Urinary bladder (tissue), 4 donors: Measurements from ENCODE around the gene KCNH4. TPM values are rescaled to one million over a fixed set of nuclear protein-coding genes. Genes with fewer than 3 reads are reported as not detected.

Experiments used
- DNase-seq: peaks from one replicate; pipeline ENCODE4 v3.0.0-alpha.2; 2015; ENCODE audit errors: extremely low spot score
- H3K27ac ChIP-seq: one replicate; pipeline ENCODE4 v1.5.1; 2013; ENCODE audit warnings: low read depth, mild to moderate bottlenecking, moderate library complexity
- H3K36me3 ChIP-seq: one replicate; pipeline ENCODE4 v1.6.1; 2013; ENCODE audit warnings: mild to moderate bottlenecking, moderate library complexity; ENCODE audit not compliant: insufficient read depth
- H3K4me1 ChIP-seq: one replicate; pipeline ENCODE4 v1.6.1; 2013; ENCODE audit warnings: mild to moderate bottlenecking, moderate library complexity; ENCODE audit not compliant: insufficient read depth
- H3K4me3 ChIP-seq: one replicate; pipeline ENCODE4 v1.5.1; 2013; ENCODE audit warnings: low read depth, low read length
- WGBS: extraction: QIAGEN DNeasy Blood & Tissue Kit; methylation state at CpG from one replicate; pipeline ENCODE4 v1.1.7; 2013; 5-methylcytosine and 5-hydroxymethylcytosine counted together
- polyA plus RNA-seq: library from polyadenylated mRNA; stranded (reverse); fragments of 200-250 nt; gene quantifications from one replicate; pipeline ENCODE4 v1.2.3, GENCODE V29; 2013
- total RNA-seq: library from RNA; depleted of rRNA; stranded (reverse); fragments of >200 nt; gene quantifications from one replicate; pipeline ENCODE4 v1.2.3, GENCODE V29; 2014
- donor health status: healthy with polysubstance abuse.
- donor health status: healthy.

KCNH4 gene
- total and polyA plus RNA-seq, 2 donors = 0.49 to 0.79 TPM

- Histone ChIP-seq H3K36me3 (no peaks in the 10 kb centered on the region), H3K27ac (no peak overlapping the region), H3K4me1 (no peaks in the 10 kb centered on the region), H3K4me3 (no peak overlapping the region)
- WGBS = 82% methylated on average over 2 of the region's 2 CpGs
- DNase-seq = no peak
Measured at GRCh38 chr17:42118545-42118944, 62.4 kb downstream of the KCNH4 start.

- WGBS = 91% methylated on average over 4 of the region's 4 CpGs
- Histone ChIP-seq H3K4me1 (no peaks in the 10 kb centered on the region), H3K36me3 (no peaks in the 10 kb centered on the region), H3K4me3 (no peak overlapping the region), H3K27ac (no peak overlapping the region)
- no peak for DNase-seq
Measured at GRCh38 chr17:42118126-42118510, 62.8 kb downstream of the KCNH4 start.

GRCh38 chr17:42117397-42118125 is 63.4 kb downstream of the KCNH4 start:
- Histone ChIP-seq H3K4me3 (no peak overlapping the region), H3K27ac (no peak overlapping the region), H3K4me1 (no peaks in the 10 kb centered on the region), H3K36me3 (no peaks in the 10 kb centered on the region)
- no peak for DNase-seq
- 84% methylated on average over 30 of the region's 30 CpGs for WGBS

GRCh38 chr17:42116705-42117396 is 64.1 kb downstream of the KCNH4 start:
- peak; percentile 49 for DNase-seq
- no peak overlapping the region for H3K27ac ChIP-seq
- no peak overlapping the region for H3K4me3 ChIP-seq
- no peaks in the 10 kb centered on the region for H3K36me3 ChIP-seq
- H3K4me1 ChIP-seq = no peaks in the 10 kb centered on the region
- WGBS = 33% methylated on average over 18 of the region's 18 CpGs

GRCh38 chr17:42114118-42114517 is 66.8 kb downstream of the KCNH4 start:
- 92% methylated on average over 9 of the region's 9 CpGs for WGBS
- Histone ChIP-seq H3K4me1 (no peaks in the 10 kb centered on the region), H3K36me3 (no peaks in the 10 kb centered on the region), H3K4me3 (no peak overlapping the region), H3K27ac (no peak overlapping the region)
- no peak for DNase-seq

- Histone ChIP-seq H3K27ac (peak overlapping the region; percentile 69), H3K36me3 (no peaks in the 10 kb centered on the region), H3K4me3 (no peak overlapping the region), H3K4me1 (no peaks in the 10 kb centered on the region)
- 88% methylated on average over 28 of the region's 28 CpGs for WGBS
- no peak for DNase-seq
Measured at GRCh38 chr17:42113293-42114069, 67.5 kb downstream of the KCNH4 start.

- H3K36me3 ChIP-seq = no peaks in the 10 kb centered on the region
- no peaks in the 10 kb centered on the region for H3K4me1 ChIP-seq
- H3K4me3 ChIP-seq = peak within 1 kb of the TSS; percentile 57
- peak within 1 kb of the TSS; percentile 81 for H3K27ac ChIP-seq
- WGBS = 4% methylated on average over 10 of the region's 10 CpGs
- peak; percentile 59 for DNase-seq
Measured at GRCh38 chr17:42112552-42113176, 68.3 kb downstream of the KCNH4 start, which contains the start of gene DHX58. Gene DHX58 (minus strand): TSS chr17:42112714. CDS start chr17:42111892, 822 bp downstream.

GRCh38 chr17:42111871-42112551 is 68.9 kb downstream of the KCNH4 start:
- Histone ChIP-seq H3K4me1 (no peaks in the 10 kb centered on the region), H3K4me3 (peak overlapping the region; percentile 57), H3K36me3 (no peaks in the 10 kb centered on the region), H3K27ac (peak overlapping the region; percentile 81)
- 21% methylated on average over 12 of the region's 12 CpGs for WGBS
- DNase-seq = no peak

GRCh38 chr17:42111265-42111636 is 69.7 kb downstream of the KCNH4 start:
- no peak overlapping the region for H3K4me3 ChIP-seq
- no peaks in the 10 kb centered on the region for H3K36me3 ChIP-seq

GRCh38 chr17:42110301-42111264 is 70.4 kb downstream of the KCNH4 start:
- no peaks in the 10 kb centered on the region for H3K36me3 ChIP-seq
- H3K27ac ChIP-seq = no peak overlapping the region
- H3K4me1 ChIP-seq = no peaks in the 10 kb centered on the region
- WGBS = 92% methylated on average over 18 of the region's 18 CpGs
- DNase-seq = no peak
- H3K4me3 ChIP-seq = no peak overlapping the region

More at GRCh38 chr17:42111265-42111636, 69.7 kb downstream of the KCNH4 start:
- no peaks in the 10 kb centered on the region for H3K4me1 ChIP-seq
- no peak overlapping the region for H3K27ac ChIP-seq
- WGBS = 83% methylated on average over 11 of the region's 11 CpGs
- no peak for DNase-seq

- no peaks in the 10 kb centered on the region for H3K4me1 ChIP-seq
- no peak overlapping the region for H3K27ac ChIP-seq
- WGBS = 90% methylated on average over 9 of the region's 9 CpGs
- H3K36me3 ChIP-seq = no peaks in the 10 kb centered on the region
- no peak for DNase-seq
- no peak overlapping the region for H3K4me3 ChIP-seq
Measured at GRCh38 chr17:42109086-42109485, 71.9 kb downstream of the KCNH4 start.
